HepG2 (cell line): Measurements from ENCODE around the gene SAMD4B. TPM values are rescaled to one million over a fixed set of nuclear protein-coding genes. Genes with fewer than 3 reads are reported as not detected.
A peak's percentile ranks its signal among the peaks of the same experiment; 100 is the strongest.

Experiments
- BORCS8-MEF2B ChIP-seq: sonication (generic); formaldehyde crosslinking; IDR thresholded peaks from 2 replicates; pipeline ENCODE4 v1.8.0; 2022; ENCODE audit warnings: mild to moderate bottlenecking, missing genetic modification reagents
- CC2D1A ChIP-seq: sonication (generic); formaldehyde crosslinking; IDR thresholded peaks from 2 replicates; pipeline ENCODE4 v1.8.1; 2023; ENCODE audit warnings: mild to moderate bottlenecking, missing genetic modification reagents
- FOSL1 ChIP-seq: sonication (generic); formaldehyde crosslinking; IDR thresholded peaks from 2 replicates; pipeline ENCODE4 v1.9.0; 2021; ENCODE audit warnings: missing genetic modification reagents, borderline replicate concordance
- MAZ ChIP-seq, 2 experiments: sonication (generic) in 1 of 2; formaldehyde crosslinking in 1 of 2; IDR thresholded peaks; 2 replicates each; pipeline versions ENCODE4 v1.5.0 to v1.6.1; 2012 to 2020; ENCODE audit warnings: low read depth in 2 of 2, mild to moderate bottlenecking in 2 of 2, borderline replicate concordance in 1 of 2, improper control_type of control experiment in 1 of 2, low read length in 1 of 2, missing genetic modification reagents in 1 of 2, moderate library complexity in 1 of 2
- MED13 ChIP-seq: sonication (generic); formaldehyde crosslinking; IDR thresholded peaks from 2 replicates; pipeline ENCODE4 v1.5.0; 2020; ENCODE audit warnings: missing genetic modification reagents
- RAD51 ChIP-seq: fragments of 450-650 bp; IDR thresholded peaks from 2 replicates; pipeline ENCODE4 v1.6.1; 2016; ENCODE audit warnings: borderline replicate concordance
- SIX1 ChIP-seq: sonication (generic); formaldehyde crosslinking; IDR thresholded peaks from 2 replicates; pipeline ENCODE4 v1.4.0; 2020; ENCODE audit warnings: missing genetic modification reagents, borderline replicate concordance
- SMARCE1 ChIP-seq: fragments of 450-650 bp; IDR thresholded peaks from 2 replicates; pipeline ENCODE4 v1.6.1; 2017; ENCODE audit warnings: borderline replicate concordance
- SNAI1 ChIP-seq: sonication (generic); formaldehyde crosslinking; IDR thresholded peaks from 2 replicates; pipeline ENCODE4 v1.5.0; 2020; ENCODE audit warnings: mild to moderate bottlenecking, missing genetic modification reagents, borderline replicate concordance
- SP140L ChIP-seq: sonication (generic); formaldehyde crosslinking; IDR thresholded peaks from 2 replicates; pipeline ENCODE4 v1.4.0; 2020; ENCODE audit warnings: missing genetic modification reagents, borderline replicate concordance
- SRSF1 ChIP-seq: fragments of 200-400 bp; formaldehyde crosslinking; optimal IDR thresholded peaks from 2 replicates; pipeline ENCODE3; 2017; ENCODE audit warnings: mild to moderate bottlenecking, low read depth, low read length, moderate library complexity
- TOE1 ChIP-seq: sonication (generic); formaldehyde crosslinking; IDR thresholded peaks from 2 replicates; pipeline ENCODE4 v1.4.0; 2020; ENCODE audit warnings: mild to moderate bottlenecking, missing genetic modification reagents
- WIZ ChIP-seq: sonication (generic); formaldehyde crosslinking; IDR thresholded peaks from 2 replicates; pipeline ENCODE4 v1.5.1; 2020; ENCODE audit warnings: mild to moderate bottlenecking, missing genetic modification reagents
- XBP1 ChIP-seq: sonication (generic); formaldehyde crosslinking; IDR thresholded peaks from 2 replicates; pipeline ENCODE4 v1.5.0; 2020; ENCODE audit warnings: missing genetic modification reagents
- ZC3H13 ChIP-seq: sonication (generic); formaldehyde crosslinking; IDR thresholded peaks from 2 replicates; pipeline ENCODE4 v1.8.1; 2023; ENCODE audit warnings: mild to moderate bottlenecking, missing genetic modification reagents, moderate library complexity
- ZFP82 ChIP-seq: sonication (generic); formaldehyde crosslinking; IDR thresholded peaks from 2 replicates; pipeline ENCODE4 v1.5.1; 2020; ENCODE audit warnings: mild to moderate bottlenecking, missing genetic modification reagents, borderline replicate concordance
- ZKSCAN8 ChIP-seq: IDR thresholded peaks from 2 replicates; pipeline ENCODE4 v1.6.1; 2016; ENCODE audit warnings: borderline replicate concordance, missing genetic modification reagents, missing compliant biosample characterization
- ZNF3 ChIP-seq: IDR thresholded peaks from 2 replicates; pipeline ENCODE4 v1.7.0; 2017; ENCODE audit warnings: inconsistent platforms
- ZNF614 ChIP-seq: IDR thresholded peaks from 2 replicates; pipeline ENCODE4 v1.6.1; 2018; ENCODE audit warnings: missing biosample characterization, missing genetic modification reagents, inconsistent platforms, borderline replicate concordance
- ZSCAN29 ChIP-seq: sonication (generic); formaldehyde crosslinking; conservative IDR thresholded peaks from 2 replicates; pipeline ENCODE4 v1.4.0; 2020; ENCODE audit warnings: mild to moderate bottlenecking, missing genetic modification reagents
- polyA plus RNA-seq, 8 experiments: library from polyadenylated mRNA; depleted of rRNA in 3 of 8; stranded (reverse) in 7 of 8; unstranded in 1 of 8; fragments of >200 nt; fragmentation: Illumina TruSeq in 4 of 8; extraction: Trizol in 4 of 8; gene quantifications; 2 replicates each; pipeline versions ENCODE4 v1.2.1 to v1.2.3, GENCODE V29; 2011 to 2016; ENCODE audit warnings: low read depth in 4 of 8, missing spikeins in 1 of 8, mixed read lengths in 1 of 8; ENCODE audit not compliant: insufficient read depth in 1 of 8
- total RNA-seq, 5 experiments: library from RNA; depleted of rRNA; stranded (reverse); fragments of >200 nt; fragmentation: Illumina TruSeq; extraction: Trizol; gene quantifications; 2 replicates each; pipeline ENCODE4 v1.2.3, GENCODE V29; 2016; ENCODE audit warnings: low read depth in 1 of 5
- TF ChIP-seq, protein P1 (sequence below): sonication (generic); formaldehyde crosslinking; IDR thresholded peaks from 2 replicates; pipeline ENCODE4 v1.5.0; 2020; ENCODE audit warnings: mild to moderate bottlenecking, missing genetic modification reagents
- TF ChIP-seq, protein P2 (sequence below): sonication (generic); formaldehyde crosslinking; IDR thresholded peaks from 2 replicates; pipeline ENCODE4 v1.5.0; 2020; ENCODE audit warnings: mild to moderate bottlenecking, missing genetic modification reagents, moderate library complexity
- TF ChIP-seq, protein P3 (sequence below): sonication (generic); formaldehyde crosslinking; IDR thresholded peaks from 2 replicates; pipeline ENCODE4 v1.4.0; 2020; ENCODE audit warnings: missing genetic modification reagents, mild to moderate bottlenecking, borderline replicate concordance

Gene SAMD4B
- total and polyA plus RNA-seq, 2 of the 13 experiments (the other 11 are each of a cell fraction or from before 2014, with no cell fraction given) = 26.0 to 31.8 TPM

DNA sequence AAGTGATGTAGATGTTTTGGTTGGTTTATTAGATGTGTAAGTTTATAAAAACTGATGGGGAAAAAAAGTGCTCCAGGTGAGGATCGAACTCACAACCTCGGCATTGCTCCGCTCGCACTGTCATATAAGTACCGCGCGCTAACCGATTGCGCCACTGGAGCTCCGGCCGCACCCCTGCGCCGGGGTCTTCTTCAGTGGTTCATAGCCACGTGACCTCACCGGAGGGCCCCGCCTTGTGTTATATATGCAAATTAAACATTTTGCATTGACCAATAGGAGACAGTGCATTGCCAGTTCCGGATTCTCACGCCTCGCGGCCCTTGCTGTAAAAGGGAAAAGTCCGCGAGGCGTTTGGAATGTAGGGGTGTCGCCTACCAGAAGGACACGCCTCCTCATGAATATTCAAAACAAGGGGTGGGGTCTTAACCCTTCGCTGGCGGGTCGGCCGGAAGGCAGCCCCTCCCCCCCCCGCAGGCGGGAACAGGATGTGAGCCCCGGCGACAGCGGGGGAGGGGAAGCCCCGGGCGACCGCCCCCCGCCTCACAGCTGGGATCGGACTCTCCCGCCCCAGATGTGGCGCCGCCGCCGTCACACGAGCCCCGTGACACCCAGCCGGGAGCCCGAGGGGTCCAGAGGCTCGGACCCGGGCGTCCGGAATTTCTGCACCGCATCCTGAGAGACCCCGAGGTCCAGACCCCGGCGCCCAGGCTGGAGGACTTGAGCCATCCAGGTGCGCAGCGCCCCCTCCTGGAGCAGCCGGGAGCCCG lies 70.1 kb downstream of the SAMD4B start, which contains the start of gene PLEKHG2 (continued):
- TF ChIP-seq FOSL1 (CRISPR knock-in tag) (no peak), SP140L (CRISPR knock-in tag) (no peak), BORCS8-MEF2B (no peak), ZKSCAN8 (CRISPR knock-in tag) (peak; percentile 51; the same call in 1 of the 2 replicates), SNAI1 (CRISPR knock-in tag) (0 out of 2 replicates have a peak, but pooled peaks have one; percentile 86), ZNF3 (no peak), TOE1 (CRISPR knock-in tag) (no peak), MAZ (IDR thresholded peaks at IDR 0.05; ENCODE audit: borderline replicate concordance, low read depth, low read length) (peak; percentile 87), MAZ (CRISPR knock-in tag; IDR thresholded peaks at IDR 0.05; ENCODE audit: low read depth) (no peak; the same call in 1 of the 2 replicates), RAD51 (peak; percentile 86), ZFP82 (CRISPR knock-in tag) (peak; percentile 25; the same call in 1 of the 2 replicates), SIX1 (no peak), CC2D1A (CRISPR knock-in tag) (no peak), ZSCAN29 (0 out of 2 replicates have a peak, but pooled peaks have one; percentile 28), XBP1 (no peak), SRSF1 (peak; percentile 63), SMARCE1 (no peak), ZC3H13 (CRISPR knock-in tag) (no peak), WIZ (no peak; the same call in 1 of the 2 replicates), MED13 (CRISPR knock-in tag) (no peak), ZNF614 (no peak)
- TF ChIP-seq, protein P1, sequence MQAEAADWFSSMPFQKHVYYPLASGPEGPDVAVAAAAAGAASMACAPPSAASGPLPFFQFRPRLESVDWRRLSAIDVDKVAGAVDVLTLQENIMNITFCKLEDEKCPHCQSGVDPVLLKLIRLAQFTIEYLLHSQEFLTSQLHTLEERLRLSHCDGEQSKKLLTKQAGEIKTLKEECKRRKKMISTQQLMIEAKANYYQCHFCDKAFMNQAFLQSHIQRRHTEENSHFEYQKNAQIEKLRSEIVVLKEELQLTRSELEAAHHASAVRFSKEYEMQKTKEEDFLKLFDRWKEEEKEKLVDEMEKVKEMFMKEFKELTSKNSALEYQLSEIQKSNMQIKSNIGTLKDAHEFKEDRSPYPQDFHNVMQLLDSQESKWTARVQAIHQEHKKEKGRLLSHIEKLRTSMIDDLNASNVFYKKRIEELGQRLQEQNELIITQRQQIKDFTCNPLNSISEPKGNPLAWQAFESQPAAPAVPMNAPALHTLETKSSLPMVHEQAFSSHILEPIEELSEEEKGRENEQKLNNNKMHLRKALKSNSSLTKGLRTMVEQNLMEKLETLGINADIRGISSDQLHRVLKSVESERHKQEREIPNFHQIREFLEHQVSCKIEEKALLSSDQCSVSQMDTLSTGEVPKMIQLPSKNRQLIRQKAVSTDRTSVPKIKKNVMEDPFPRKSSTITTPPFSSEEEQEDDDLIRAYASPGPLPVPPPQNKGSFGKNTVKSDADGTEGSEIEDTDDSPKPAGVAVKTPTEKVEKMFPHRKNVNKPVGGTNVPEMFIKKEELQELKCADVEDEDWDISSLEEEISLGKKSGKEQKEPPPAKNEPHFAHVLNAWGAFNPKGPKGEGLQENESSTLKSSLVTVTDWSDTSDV (CRISPR knock-in tag) = no peak
- TF ChIP-seq, protein P2, sequence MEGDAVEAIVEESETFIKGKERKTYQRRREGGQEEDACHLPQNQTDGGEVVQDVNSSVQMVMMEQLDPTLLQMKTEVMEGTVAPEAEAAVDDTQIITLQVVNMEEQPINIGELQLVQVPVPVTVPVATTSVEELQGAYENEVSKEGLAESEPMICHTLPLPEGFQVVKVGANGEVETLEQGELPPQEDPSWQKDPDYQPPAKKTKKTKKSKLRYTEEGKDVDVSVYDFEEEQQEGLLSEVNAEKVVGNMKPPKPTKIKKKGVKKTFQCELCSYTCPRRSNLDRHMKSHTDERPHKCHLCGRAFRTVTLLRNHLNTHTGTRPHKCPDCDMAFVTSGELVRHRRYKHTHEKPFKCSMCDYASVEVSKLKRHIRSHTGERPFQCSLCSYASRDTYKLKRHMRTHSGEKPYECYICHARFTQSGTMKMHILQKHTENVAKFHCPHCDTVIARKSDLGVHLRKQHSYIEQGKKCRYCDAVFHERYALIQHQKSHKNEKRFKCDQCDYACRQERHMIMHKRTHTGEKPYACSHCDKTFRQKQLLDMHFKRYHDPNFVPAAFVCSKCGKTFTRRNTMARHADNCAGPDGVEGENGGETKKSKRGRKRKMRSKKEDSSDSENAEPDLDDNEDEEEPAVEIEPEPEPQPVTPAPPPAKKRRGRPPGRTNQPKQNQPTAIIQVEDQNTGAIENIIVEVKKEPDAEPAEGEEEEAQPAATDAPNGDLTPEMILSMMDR (CRISPR knock-in tag) = peak; percentile 89
- TF ChIP-seq, protein P3, sequence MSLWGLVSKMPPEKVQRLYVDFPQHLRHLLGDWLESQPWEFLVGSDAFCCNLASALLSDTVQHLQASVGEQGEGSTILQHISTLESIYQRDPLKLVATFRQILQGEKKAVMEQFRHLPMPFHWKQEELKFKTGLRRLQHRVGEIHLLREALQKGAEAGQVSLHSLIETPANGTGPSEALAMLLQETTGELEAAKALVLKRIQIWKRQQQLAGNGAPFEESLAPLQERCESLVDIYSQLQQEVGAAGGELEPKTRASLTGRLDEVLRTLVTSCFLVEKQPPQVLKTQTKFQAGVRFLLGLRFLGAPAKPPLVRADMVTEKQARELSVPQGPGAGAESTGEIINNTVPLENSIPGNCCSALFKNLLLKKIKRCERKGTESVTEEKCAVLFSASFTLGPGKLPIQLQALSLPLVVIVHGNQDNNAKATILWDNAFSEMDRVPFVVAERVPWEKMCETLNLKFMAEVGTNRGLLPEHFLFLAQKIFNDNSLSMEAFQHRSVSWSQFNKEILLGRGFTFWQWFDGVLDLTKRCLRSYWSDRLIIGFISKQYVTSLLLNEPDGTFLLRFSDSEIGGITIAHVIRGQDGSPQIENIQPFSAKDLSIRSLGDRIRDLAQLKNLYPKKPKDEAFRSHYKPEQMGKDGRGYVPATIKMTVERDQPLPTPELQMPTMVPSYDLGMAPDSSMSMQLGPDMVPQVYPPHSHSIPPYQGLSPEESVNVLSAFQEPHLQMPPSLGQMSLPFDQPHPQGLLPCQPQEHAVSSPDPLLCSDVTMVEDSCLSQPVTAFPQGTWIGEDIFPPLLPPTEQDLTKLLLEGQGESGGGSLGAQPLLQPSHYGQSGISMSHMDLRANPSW (CRISPR knock-in tag) = peak; percentile 67; the same call in 1 of the 2 replicates
